GM12865 (cell line): Measurements from ENCODE around the gene AK1.
A peak's percentile ranks its signal among the peaks of the same experiment; 100 is the strongest.

Experiments
- DNase-seq: peaks from one replicate; pipeline ENCODE4 v3.0.0; 2010; ENCODE audit warnings: low read depth
- H3K4me3 ChIP-seq: 2 replicates; pipeline ENCODE4 v1.5.1; 2011; ENCODE audit warnings: mild to moderate bottlenecking, low read depth, low read length, control low read depth
- CTCF ChIP-seq: IDR thresholded peaks from 2 replicates; pipeline ENCODE4 v1.5.1; 2011; ENCODE audit warnings: low read length, control low read depth, low read depth, inconsistent platforms; ENCODE audit not compliant: insufficient read depth; ENCODE audit errors: missing control alignments

AK1 gene, protein sequence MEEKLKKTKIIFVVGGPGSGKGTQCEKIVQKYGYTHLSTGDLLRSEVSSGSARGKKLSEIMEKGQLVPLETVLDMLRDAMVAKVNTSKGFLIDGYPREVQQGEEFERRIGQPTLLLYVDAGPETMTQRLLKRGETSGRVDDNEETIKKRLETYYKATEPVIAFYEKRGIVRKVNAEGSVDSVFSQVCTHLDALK

GRCh38 chr9:127877566-127877998 lies at the start of gene AK1:
Gene AK1 (minus strand): TSS chr9:127877675. CDS start chr9:127874617, 3,058 bp downstream.
- peak within 1 kb of the TSS; percentile 8; the same call in 1 of the 2 replicates for H3K4me3 ChIP-seq
- no peak for DNase-seq
- no peak for TF ChIP-seq CTCF

DNA sequence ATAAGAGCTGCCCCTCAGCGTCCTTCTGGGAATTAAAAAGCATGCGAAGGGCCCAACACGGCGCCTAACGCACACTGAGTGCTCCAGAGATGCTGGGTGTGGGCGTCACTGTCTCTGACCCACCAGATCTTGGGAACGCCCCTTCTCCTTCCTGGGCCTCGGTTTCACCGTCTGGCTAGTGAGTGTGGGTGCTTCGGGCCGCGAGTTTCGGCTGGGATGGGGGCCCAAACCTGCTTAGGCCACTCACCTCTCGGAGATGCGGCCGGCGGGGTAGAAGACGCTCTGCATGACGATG lies 49.4 kb upstream of the AK1 start:
- no peak for DNase-seq
- H3K4me3 ChIP-seq: peak overlapping the region; percentile 30
- TF ChIP-seq CTCF: no peak

DNA sequence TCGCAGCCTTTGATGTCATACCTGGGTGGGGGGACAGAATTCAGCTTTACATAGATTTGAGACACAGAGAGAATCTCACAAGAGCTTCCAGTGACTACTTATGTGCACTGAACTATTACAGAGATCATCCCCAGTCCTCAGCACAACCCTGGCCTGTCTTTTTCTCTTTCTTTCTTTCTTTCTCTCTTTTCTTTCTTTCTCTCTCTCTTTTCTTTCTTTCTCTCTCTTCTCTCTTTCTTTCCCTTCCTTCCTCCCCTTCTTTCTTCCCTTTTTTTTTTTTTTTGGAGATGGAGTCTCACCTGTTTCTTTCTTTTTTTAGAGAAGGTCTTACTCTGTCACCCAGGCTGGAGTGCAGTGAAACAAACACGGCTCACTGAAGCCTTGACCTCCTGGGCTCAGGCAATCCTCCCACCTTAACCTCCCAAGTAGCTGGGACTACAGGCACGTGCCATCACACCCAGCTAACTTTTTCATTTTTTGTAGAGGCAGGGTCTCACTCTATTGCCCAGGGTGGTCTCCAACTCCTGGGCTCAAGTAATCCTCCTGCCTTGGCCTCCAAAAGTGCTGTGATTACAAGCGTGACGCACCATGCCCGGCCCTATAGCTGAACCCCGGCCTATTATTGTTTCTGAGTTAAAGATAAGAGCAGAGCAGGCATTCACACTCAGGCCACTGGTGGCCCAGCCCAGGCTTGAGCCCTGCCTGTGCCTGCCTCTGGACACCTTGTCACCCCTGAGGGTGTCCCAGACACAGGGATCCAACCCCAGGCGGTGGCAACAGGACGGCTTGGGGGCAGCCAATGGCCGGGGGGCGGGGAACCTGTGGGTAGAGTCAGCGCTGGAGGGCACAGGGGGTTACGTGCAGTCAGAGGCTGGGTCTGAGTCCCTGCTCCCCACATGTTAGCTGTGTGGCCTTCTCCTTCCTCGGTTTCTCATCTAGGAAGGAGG lies 48.8 kb upstream of the AK1 start:
- no peak for TF ChIP-seq CTCF
- H3K4me3 ChIP-seq: no peak overlapping the region
- no peak for DNase-seq

DNA sequence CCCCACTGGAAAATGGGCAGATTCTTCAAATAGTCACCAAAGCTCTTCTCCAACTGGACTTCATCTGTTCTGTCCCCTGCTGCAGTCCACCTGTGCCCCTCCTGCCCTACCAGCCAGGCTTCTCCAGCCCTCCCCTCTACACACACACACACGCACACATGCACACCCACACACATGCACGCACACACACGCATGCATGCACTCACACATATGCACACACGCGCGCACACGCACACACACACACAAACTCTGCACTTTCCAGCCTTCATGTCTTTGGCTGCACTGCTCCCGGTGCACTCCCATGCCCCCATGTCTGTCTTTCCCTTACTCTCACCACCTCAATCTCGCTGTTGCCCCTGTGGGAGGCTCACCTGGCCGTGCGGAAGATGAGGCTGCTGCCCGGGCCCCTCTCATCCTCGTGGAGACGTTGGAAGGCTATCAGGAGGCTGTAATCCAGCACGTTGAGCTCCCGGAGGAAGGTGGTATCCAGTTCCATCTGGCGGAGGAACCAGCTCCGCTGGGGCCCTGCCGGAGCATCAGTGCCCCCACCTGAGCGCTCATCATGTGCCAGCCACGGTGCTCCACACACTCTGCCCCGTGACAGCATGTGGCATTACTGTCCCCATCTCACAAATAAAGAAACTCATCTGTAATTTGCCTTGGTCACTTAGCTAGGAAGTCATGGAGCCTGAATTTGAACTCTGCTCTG lies 47.4 kb upstream of the AK1 start:
- no peak for DNase-seq
- no peak overlapping the region for H3K4me3 ChIP-seq
- TF ChIP-seq CTCF: no peak

- no peak for DNase-seq
- H3K4me3 ChIP-seq: no peak overlapping the region
- no peak for TF ChIP-seq CTCF
These were observed 46.3 kb upstream of the AK1 start for GRCh38 chr9:127923771-127924170.

DNA sequence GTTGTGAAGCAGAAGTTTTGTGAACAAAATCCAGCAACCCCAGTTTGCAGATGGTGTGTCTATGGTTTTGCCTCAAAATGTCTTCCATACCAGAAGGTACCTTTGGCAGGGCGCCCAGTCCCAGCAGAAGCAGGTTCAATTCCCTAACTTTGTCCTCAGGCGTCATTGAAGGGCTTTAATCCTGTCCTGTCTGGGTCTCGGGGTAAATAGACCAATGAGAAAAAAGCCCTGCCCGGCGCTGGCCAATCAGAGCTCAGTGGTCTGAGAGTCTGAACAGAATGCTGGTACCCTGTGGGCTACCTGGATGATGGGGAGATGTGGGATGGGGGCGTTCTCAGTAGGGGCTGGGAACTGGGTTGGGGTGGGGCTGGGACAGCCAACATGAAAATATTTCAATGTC lies 45.6 kb upstream of the AK1 start:
- no peak for TF ChIP-seq CTCF
- no peak for DNase-seq
- H3K4me3 ChIP-seq: no peak overlapping the region
